IPS DF 4.7 (cell line): Measurements from ENCODE around the gene APCDD1L.

Experiments
- DNase-seq: peaks from one replicate; pipeline ENCODE4 v3.0.0-alpha.2; 2013; ENCODE audit warnings: low spot score; ENCODE audit errors: extremely low read depth

APCDD1L gene

DNA sequence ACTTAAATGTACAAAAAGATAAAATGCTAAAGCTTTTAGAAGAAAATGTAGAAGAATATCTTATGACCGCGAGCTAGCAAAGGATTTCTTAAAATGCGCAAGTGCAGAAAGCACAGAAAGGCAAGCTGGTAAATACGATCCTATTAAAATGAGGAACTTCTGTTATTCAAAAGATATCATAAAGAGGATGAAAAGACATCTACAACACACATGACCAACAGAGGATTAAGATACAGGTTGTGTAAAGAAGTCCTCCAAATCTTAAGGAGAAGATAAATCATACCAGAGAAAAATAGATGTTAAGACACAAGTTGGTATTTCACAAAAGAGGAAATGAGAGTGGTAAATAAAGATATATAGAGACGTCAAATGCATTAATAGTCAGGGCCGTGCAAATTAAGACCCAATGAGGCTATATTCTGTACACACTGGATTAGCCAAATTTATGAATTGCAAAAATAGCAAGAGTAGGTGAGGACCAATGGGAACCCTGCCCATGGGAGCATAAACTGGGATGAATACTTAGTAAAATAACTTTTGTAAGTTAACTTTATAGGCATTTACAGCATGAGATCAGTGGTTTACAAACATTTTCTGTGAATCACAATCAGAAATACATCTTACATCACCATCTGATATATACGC is 23.0 kb downstream of the APCDD1L start:
- no peak for DNase-seq

DNA sequence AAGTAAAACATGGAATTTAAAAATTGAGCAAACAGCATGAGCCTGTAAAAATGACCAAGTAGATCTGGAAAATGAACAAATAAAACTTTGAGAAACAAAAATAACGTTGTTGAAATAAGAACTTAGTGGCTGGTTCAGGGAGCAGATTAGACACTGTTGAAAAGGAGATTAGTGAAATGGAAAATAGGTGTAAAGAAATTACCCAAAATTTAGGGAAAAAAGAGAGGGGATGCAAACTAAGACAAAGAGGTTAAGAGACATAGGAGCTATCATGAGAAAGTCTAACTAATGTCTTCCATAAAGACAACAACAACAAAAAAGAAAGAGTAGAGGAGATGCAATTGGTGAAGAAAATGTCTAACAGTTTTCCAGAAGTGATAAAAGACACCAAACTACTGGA is 29.0 kb downstream of the APCDD1L start:
- DNase-seq = no peak

GRCh38 chr20:58485393-58485792 is 29.8 kb downstream of the APCDD1L start:
- no peak for DNase-seq

DNA sequence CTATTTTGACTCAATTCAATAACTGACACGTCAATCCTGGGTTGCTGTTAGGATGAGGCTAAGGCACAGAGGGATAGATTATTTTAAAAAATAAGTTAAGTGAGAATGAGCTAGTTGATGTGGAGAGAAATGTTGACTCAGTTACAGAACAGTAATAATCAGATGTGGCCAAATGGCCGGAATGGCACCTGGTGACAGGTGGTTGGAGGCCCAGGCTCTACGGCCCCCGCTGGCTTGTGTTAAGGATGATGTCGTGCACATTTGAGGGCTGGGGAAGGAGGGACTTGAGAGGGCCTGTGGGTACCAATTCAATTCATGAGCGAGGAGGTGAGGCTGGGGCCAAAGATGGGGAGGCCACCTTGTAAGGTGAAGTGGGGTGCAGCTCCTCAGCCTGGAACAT is 31.7 kb downstream of the APCDD1L start:
- no peak for DNase-seq

DNA sequence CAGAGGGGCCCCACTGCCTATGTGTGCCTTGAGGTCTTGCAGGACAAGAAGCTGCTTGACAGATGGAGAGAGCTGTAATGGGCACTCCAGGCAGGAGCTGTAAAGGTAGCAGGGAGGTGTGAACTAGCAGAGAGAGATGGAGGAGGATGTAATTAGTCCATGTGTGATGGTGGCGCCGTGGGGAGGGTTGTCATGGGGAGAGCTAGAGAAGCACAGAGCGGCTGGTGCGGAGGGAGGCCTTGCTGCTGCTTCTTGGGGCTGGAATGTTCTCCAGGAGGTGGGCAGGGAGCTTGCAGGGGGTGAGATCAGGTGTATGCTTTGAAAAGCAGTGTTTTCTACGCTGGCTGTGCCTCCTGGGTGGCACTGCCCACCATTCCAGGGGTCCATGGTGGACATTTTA is 32.1 kb downstream of the APCDD1L start:
- no peak for DNase-seq

DNA sequence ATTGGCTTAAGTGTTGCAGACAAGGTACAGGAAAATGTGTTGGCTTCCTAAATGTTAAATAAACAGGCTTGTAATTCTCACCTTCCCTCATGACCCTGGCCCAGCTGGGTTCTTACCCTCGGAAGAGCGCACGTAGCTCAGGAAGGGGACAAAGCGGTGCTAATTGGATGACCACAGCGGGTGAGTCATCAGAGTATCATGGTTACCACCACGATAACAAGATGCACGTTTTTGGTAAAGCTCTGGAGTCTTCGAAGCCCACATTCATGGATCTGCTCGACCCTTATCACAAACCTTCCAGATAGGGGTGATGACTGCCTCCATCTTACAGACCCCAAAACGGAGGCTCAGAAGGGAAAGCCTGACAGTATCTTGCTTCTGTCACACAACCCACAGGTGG is 32.8 kb downstream of the APCDD1L start:
- DNase-seq = no peak

DNA sequence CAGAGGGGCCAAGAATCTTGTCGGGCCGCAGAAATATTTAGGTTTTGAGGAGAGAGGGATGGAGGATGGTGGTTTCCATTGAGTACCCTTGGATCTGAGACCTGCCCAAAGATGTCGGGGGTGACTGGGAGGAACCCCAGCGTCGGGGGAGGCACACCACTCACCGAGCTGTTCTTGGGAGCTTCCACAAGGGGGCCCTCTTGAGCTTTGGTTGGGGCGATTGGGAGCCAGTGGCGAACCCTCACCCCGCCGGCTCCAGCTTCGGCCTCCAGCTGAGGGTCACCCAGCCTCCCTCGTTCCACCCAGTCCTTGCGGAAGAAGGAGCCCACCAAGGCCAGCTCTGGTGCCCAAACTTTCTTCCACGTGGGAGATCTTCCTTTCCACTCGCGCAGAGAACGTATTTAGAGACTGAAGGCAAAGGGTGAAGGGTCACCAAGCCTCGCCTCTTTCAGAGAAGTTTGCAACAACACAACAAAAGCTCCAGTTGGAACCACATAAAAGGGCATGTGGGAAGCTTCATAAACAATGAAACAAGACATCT is 33.6 kb downstream of the APCDD1L start:
- peak; percentile 30 for DNase-seq

DNA sequence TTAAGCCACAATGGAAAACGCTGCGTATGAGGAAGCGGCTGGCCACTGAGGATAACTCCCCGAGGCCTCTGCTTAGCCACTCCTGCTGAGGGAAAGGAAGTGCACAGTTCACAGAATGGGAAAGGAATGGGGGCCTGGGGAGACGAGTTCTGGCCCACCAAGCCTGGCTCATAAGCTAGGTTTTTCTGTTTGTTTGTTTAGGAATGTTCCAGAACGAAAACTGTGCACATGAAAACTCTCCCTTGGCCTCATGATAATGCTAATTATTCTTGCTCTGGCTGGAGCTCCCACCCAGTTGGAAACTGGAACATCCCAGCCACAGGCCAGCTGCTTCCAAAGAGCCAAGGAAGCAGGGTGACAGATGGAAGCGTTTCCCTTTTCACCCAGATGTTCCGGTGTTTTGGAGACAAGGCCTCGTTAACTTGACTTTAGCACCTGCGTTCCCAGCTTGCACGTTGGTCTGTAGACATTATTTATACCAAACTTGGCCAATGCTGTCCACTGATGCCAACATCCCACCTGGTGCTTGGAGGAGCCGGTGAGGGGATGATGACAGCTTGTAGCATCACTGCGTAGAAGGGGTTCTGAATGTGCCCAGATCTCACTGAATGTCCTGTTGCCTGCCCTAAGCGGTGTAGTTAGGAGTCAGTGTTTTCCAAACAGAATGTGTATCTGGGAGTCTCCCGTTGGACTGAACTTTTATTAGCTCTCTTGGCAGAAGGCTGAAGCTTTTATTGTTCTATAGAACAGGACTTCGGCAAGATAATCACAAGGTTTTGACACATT is 34.5 kb downstream of the APCDD1L start:
- DNase-seq = no peak

GRCh38 chr20:58479726-58480440 is 35.3 kb downstream of the APCDD1L start:
- DNase-seq = no peak

- no peak for DNase-seq
Measured at GRCh38 chr20:58478141-58478805, 36.9 kb downstream of the APCDD1L start.

DNA sequence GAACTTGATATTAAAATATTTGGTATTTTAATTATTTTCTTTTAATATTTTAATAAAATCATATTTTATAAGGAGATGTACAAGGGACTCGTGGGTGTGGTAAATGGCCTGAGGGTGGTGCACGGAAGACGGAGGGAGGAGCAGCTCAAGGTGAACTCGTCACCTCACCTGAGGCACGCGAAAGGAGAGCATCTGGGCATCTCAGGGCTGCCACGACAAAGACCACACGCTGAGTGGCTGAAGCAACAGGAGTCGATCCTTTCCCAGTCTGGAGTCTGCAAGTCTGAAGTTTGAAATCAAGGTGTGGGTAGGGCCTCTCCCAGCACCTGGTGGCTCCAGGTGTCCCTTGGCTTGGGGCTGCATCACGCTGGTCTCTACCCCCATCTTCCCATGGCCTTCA is 39.7 kb downstream of the APCDD1L start:
- no peak for DNase-seq

GRCh38 chr20:58473453-58474425 is 41.5 kb downstream of the APCDD1L start:
- DNase-seq = no peak

- no peak for DNase-seq
Measured at GRCh38 chr20:58472273-58473018, 42.8 kb downstream of the APCDD1L start.

DNA sequence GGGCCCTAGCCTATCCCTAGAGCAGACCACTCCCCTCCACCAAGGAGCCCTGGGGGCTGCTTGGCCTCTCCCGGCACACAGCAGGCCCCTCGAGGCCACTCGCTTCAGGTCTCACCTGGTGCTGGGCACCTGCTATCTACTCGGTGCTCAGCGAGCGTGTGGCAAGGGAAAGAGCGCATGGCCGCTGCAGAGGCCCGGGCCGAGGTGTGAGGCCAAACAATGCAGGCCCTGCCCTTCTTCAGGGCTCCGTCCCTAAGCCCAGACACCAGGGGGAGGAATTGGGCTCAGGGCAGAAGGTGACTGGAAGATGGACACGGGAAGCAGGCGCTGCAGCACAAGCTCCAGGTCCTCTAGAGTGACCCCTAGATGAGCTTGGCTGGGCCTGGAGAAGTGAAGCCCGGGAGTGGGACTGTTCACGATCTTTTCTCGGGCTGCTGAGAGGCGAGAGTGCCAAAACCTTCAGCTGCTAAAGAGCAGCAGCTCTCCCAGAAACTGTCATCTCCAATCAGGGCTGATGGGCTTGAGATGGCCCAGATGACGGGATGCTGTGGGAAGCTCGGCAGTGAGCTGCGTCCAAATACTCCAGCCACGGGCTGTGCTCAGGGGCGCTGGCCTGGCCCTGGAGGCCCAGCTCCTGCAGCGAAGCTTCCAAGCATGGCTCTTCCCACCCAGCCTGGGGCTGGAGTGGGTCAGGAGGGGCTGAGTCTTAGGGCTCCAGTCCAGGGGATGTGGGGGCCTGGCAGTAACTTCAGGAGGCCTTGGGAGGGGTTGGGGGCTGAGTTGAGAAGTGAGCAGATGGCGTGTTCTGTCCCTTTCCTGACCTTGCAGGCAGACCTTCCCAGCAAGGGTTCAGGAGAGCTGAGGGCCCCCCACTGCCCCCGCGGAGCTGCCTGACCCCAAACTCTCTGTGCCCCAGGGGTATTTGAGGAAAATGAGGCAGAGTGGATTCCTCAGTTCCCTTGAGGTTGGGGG is 43.7 kb downstream of the APCDD1L start:
- DNase-seq = no peak

GRCh38 chr20:58470336-58471192 is 44.6 kb downstream of the APCDD1L start:
- no peak for DNase-seq

DNA sequence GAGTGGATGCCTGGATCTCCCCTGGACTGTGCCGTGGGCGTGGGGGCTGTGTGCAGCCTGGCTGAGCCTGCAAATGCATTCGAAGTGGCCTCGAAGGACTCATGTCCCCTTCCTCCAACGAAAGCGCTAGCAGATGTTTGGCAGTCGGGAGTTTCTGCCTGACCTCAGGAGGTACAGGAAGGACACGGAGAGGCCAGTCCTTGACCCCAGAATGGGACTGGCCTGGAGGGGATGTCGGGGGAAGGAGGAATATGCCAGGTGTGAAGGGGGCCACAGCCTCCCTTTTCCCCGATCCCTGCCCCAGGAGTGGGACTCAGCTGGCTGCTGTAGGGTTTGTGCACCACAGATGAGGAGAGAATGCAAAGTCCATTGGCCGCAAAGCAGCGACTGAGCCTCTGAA is 45.6 kb downstream of the APCDD1L start:
- DNase-seq = no peak
